Natural killer cell (primary cell): ENCODE data around the gene TUB. TPM values are rescaled to one million over a fixed set of nuclear protein-coding genes. Genes with fewer than 3 reads are reported as not detected.

ENCODE experiments used
- ATAC-seq, 3 donors: fragments of 150-1000 bp in 2 of 3; fragments of 200-7000 bp in 1 of 3; cut with Tn5 transposase; 1 replicate in 1 of 3; 2 replicates in 2 of 3; pipeline ENCODE4 v1.10.0; 2021; ENCODE audit warnings: mild to moderate bottlenecking in 2 of 3, moderate library complexity in 2 of 3
- DNase-seq, 2 donors: peaks; one replicate each; pipeline versions ENCODE4 v3.0.0 to v3.0.0-alpha.2; 2013 to 2021; ENCODE audit warnings: mixed read lengths in 1 of 2
- H3K27ac ChIP-seq: one replicate; pipeline ENCODE4 v1.5.1; 2013; ENCODE audit warnings: mild to moderate bottlenecking, low read length
- H3K27me3 ChIP-seq: one replicate; pipeline ENCODE4 v1.6.1; 2013; ENCODE audit warnings: low read length; ENCODE audit not compliant: control insufficient read depth, insufficient read depth
- H3K36me3 ChIP-seq: one replicate; pipeline ENCODE4 v1.6.1; 2013; ENCODE audit warnings: low read length; ENCODE audit not compliant: control insufficient read depth, insufficient read depth
- H3K4me1 ChIP-seq: one replicate; pipeline ENCODE4 v1.6.1; 2013; ENCODE audit warnings: low read length; ENCODE audit not compliant: control insufficient read depth, insufficient read depth
- H3K4me3 ChIP-seq: one replicate; pipeline ENCODE4 v1.5.1; 2013; ENCODE audit warnings: low read length
- H3K9me3 ChIP-seq: one replicate; pipeline ENCODE4 v1.6.1; 2013; ENCODE audit warnings: low read length; ENCODE audit not compliant: control insufficient read depth, insufficient read depth
- H3K27ac Mint-ChIP-seq, 2 donors: one replicate each; pipeline ENCODE4 v1.8.0; 2022; ENCODE audit warnings: mild to moderate bottlenecking in 2 of 2, mixed read lengths in 2 of 2, moderate library complexity in 1 of 2
- H3K27me3 Mint-ChIP-seq, 2 donors: one replicate each; pipeline ENCODE4 v1.8.0; 2022; ENCODE audit warnings: low read depth in 2 of 2, mixed read lengths in 2 of 2
- H3K36me3 Mint-ChIP-seq: one replicate; pipeline ENCODE4 v1.8.0; 2022; ENCODE audit warnings: mixed read lengths
- H3K4me1 Mint-ChIP-seq, 2 donors: one replicate each; pipeline ENCODE4 v1.8.0; 2022; ENCODE audit warnings: mixed read lengths in 2 of 2
- H3K4me3 Mint-ChIP-seq: one replicate; pipeline ENCODE4 v1.8.0; 2022; ENCODE audit warnings: mild to moderate bottlenecking, moderate library complexity, mixed read lengths
- H3K9me3 Mint-ChIP-seq, 2 donors: one replicate each; pipeline ENCODE4 v1.8.0; 2022; ENCODE audit warnings: mixed read lengths in 2 of 2
- CTCF ChIP-seq: fragments of 200-600 bp; IDR thresholded peaks from one replicate; pipeline ENCODE4 v1.8.0; 2022; ENCODE audit warnings: antibody characterized with exemption
- WGBS: methylation state at CpG from one replicate; pipeline ENCODE4 v1.1.7; 2013; ENCODE audit warnings: missing lambda C conversion rate; ENCODE audit not compliant: insufficient coverage; 5-methylcytosine and 5-hydroxymethylcytosine counted together
- intact Hi-C: fragments of 100-400 bp; cut with micrococcal nuclease; formaldehyde crosslinking; loops from one replicate; pipeline ENCODE4 v1.14.2; 2022
- total RNA-seq, 4 donors: library from RNA; stranded (reverse); fragments of 120-200 nt in 1 of 4; gene quantifications; one replicate each; pipeline versions ENCODE4 v1.2.3 to v1.2.4, GENCODE V29; 2013 to 2022

Gene TUB
- total RNA-seq, 3 donors from 2014 or later (not counting 1 experiment from before 2014, with no cell fraction given): not detected

GRCh38 chr11:8102296-8102915 lies 21.4 kb downstream of the TUB start:
- H3K4me3 ChIP-seq: no peak overlapping the region
- H3K4me1 Mint-ChIP-seq: no peaks in the 10 kb centered on the region
- H3K27me3 Mint-ChIP-seq: no peaks in the 10 kb centered on the region
- H3K9me3 Mint-ChIP-seq: no peaks in the 10 kb centered on the region
- H3K36me3 Mint-ChIP-seq: no peaks in the 10 kb centered on the region
- intact Hi-C loops: no loop called here
- no peak for ATAC-seq
- H3K27ac ChIP-seq: no peak overlapping the region
- no peak for DNase-seq
- TF ChIP-seq CTCF: no peak
- no peak overlapping the region for H3K4me3 Mint-ChIP-seq
- no peaks in the 10 kb centered on the region for H3K36me3 ChIP-seq
- no peaks in the 10 kb centered on the region for H3K9me3 ChIP-seq
- no peaks in the 10 kb centered on the region for H3K27me3 ChIP-seq
- no peaks in the 10 kb centered on the region for H3K4me1 ChIP-seq
- H3K27ac Mint-ChIP-seq: no peak overlapping the region

GRCh38 chr11:8102965-8103364 lies 22.0 kb downstream of the TUB start:
- intact Hi-C loops: no loop called here
- no peak for DNase-seq
- no peak overlapping the region for H3K27ac ChIP-seq
- H3K4me1 Mint-ChIP-seq: no peaks in the 10 kb centered on the region
- no peak for TF ChIP-seq CTCF
- H3K9me3 ChIP-seq: no peaks in the 10 kb centered on the region
- H3K36me3 ChIP-seq: no peaks in the 10 kb centered on the region
- no peaks in the 10 kb centered on the region for H3K36me3 Mint-ChIP-seq
- no peaks in the 10 kb centered on the region for H3K27me3 ChIP-seq
- no peak for ATAC-seq
- H3K4me3 Mint-ChIP-seq: no peak overlapping the region
- H3K27ac Mint-ChIP-seq: no peak overlapping the region
- no peaks in the 10 kb centered on the region for H3K4me1 ChIP-seq
- no peaks in the 10 kb centered on the region for H3K9me3 Mint-ChIP-seq
- WGBS: 86% methylated on average over 7 of the region's 7 CpGs
- no peak overlapping the region for H3K4me3 ChIP-seq
- no peaks in the 10 kb centered on the region for H3K27me3 Mint-ChIP-seq

GRCh38 chr11:8103909-8104308 lies 22.9 kb downstream of the TUB start:
- Mint-ChIP-seq H3K4me1 (no peaks in the 10 kb centered on the region), H3K36me3 (no peaks in the 10 kb centered on the region), H3K4me3 (no peak overlapping the region), H3K27me3 (no peaks in the 10 kb centered on the region), H3K27ac (no peak overlapping the region), H3K9me3 (no peaks in the 10 kb centered on the region)
- intact Hi-C loops: no loop called here
- Histone ChIP-seq H3K4me1 (no peaks in the 10 kb centered on the region), H3K36me3 (no peaks in the 10 kb centered on the region), H3K27ac (no peak overlapping the region), H3K4me3 (no peak overlapping the region), H3K27me3 (no peaks in the 10 kb centered on the region), H3K9me3 (no peaks in the 10 kb centered on the region)
- ATAC-seq (no peak), DNase-seq (no peak)
- TF ChIP-seq CTCF: no peak
- 91% methylated on average over 1 of the region's 2 CpGs for WGBS

GRCh38 chr11:8105133-8105532 lies 24.1 kb downstream of the TUB start:
- no peaks in the 10 kb centered on the region for H3K9me3 Mint-ChIP-seq
- intact Hi-C loops: no loop called here
- no peaks in the 10 kb centered on the region for H3K27me3 ChIP-seq
- no peaks in the 10 kb centered on the region for H3K27me3 Mint-ChIP-seq
- no peaks in the 10 kb centered on the region for H3K4me1 ChIP-seq
- 95% methylated on average over 4 of the region's 4 CpGs for WGBS
- H3K9me3 ChIP-seq: no peaks in the 10 kb centered on the region
- DNase-seq: no peak
- no peak overlapping the region for H3K27ac Mint-ChIP-seq
- no peak for TF ChIP-seq CTCF
- no peak for ATAC-seq
- no peak overlapping the region for H3K27ac ChIP-seq
- H3K4me1 Mint-ChIP-seq: no peaks in the 10 kb centered on the region
- no peaks in the 10 kb centered on the region for H3K36me3 ChIP-seq
- H3K4me3 ChIP-seq: no peak overlapping the region
- no peaks in the 10 kb centered on the region for H3K36me3 Mint-ChIP-seq
- H3K4me3 Mint-ChIP-seq: no peak overlapping the region
